SK-N-SH treated with all-trans-retinoic acid at 6 μM for 48 hours (cell line): ENCODE data around the gene RFNG.

Source experiments
- ARNTL ChIP-seq: fragments of 450-650 bp; formaldehyde crosslinking; IDR thresholded peaks from 2 replicates; pipeline ENCODE4 v1.5.0; 2020; ENCODE audit warnings: low read depth, mild to moderate bottlenecking, moderate library complexity, borderline replicate concordance
- CSRNP3 ChIP-seq: fragments of 250-450 bp; sonication (Bioruptor Pico); IDR thresholded peaks from 2 replicates; pipeline ENCODE4 v1.5.1; 2021; ENCODE audit warnings: mild to moderate bottlenecking, moderate library complexity
- PATZ1 ChIP-seq: fragments of 250-450 bp; sonication (Bioruptor Pico); IDR thresholded peaks from 2 replicates; pipeline ENCODE4 v1.8.0; 2020; ENCODE audit warnings: mild to moderate bottlenecking, moderate library complexity, borderline replicate concordance
- SNAI2 ChIP-seq: fragments of 250-450 bp; sonication (Bioruptor Pico); IDR thresholded peaks from 2 replicates; pipeline ENCODE4 v1.5.0; 2020; ENCODE audit warnings: mild to moderate bottlenecking, moderate library complexity
- TSHZ2 ChIP-seq: fragments of 250-450 bp; sonication (Bioruptor Pico); IDR thresholded peaks from 2 replicates; pipeline ENCODE4 v1.5.0; 2020; ENCODE audit warnings: mild to moderate bottlenecking, moderate library complexity
- ZC3H10 ChIP-seq: fragments of 250-450 bp; sonication (Bioruptor Pico); IDR thresholded peaks from 2 replicates; pipeline ENCODE4 v1.5.1; 2021; ENCODE audit warnings: mild to moderate bottlenecking, moderate library complexity
- ZFP3 ChIP-seq: fragments of 250-450 bp; sonication (Bioruptor Pico); IDR thresholded peaks from 2 replicates; pipeline ENCODE4 v1.5.0; 2020; ENCODE audit warnings: mild to moderate bottlenecking, moderate library complexity
- ZFP30 ChIP-seq: fragments of 450-650 bp; formaldehyde crosslinking; IDR thresholded peaks from 2 replicates; pipeline ENCODE4 v1.5.0; 2022; ENCODE audit warnings: mild to moderate bottlenecking, moderate library complexity
- ZNF8 ChIP-seq: fragments of 450-650 bp; formaldehyde crosslinking; IDR thresholded peaks from 2 replicates; pipeline ENCODE4 v1.5.0; 2020; ENCODE audit warnings: mild to moderate bottlenecking, moderate library complexity

- TF ChIP-seq PATZ1 (no peak), TSHZ2 (CRISPR knock-in tag) (no peak), ZFP3 (CRISPR knock-in tag) (no peak), ZNF8 (CRISPR knock-in tag) (no peak), ZC3H10 (no peak), SNAI2 (CRISPR knock-in tag) (no peak), ZFP30 (CRISPR knock-in tag) (no peak), ARNTL (CRISPR knock-in tag) (no peak), CSRNP3 (CRISPR knock-in tag) (no peak)
Observed at GRCh38 chr17:82028966-82029365, 22.6 kb downstream of the RFNG start.
